ENCODE results near the gene PTRH1.
A peak's percentile ranks its signal among the peaks of the same experiment; 100 is the strongest.

PTRH1 gene

GRCh38 chr9:127749090-127749787 lies 33.8 kb upstream of the PTRH1 start:
- TF ChIP-seq CTCF (IDR thresholded peaks at IDR 0.05; ENCODE audit: low read depth, low read length): no peak
- no peak overlapping the region for H3K4me3 ChIP-seq (ENCODE audit: low read depth, low read length)

GRCh38 chr9:127746959-127747569 lies 31.6 kb upstream of the PTRH1 start:
- TF ChIP-seq CTCF (IDR thresholded peaks at IDR 0.05; ENCODE audit: low read depth, low read length): no peak

DNA sequence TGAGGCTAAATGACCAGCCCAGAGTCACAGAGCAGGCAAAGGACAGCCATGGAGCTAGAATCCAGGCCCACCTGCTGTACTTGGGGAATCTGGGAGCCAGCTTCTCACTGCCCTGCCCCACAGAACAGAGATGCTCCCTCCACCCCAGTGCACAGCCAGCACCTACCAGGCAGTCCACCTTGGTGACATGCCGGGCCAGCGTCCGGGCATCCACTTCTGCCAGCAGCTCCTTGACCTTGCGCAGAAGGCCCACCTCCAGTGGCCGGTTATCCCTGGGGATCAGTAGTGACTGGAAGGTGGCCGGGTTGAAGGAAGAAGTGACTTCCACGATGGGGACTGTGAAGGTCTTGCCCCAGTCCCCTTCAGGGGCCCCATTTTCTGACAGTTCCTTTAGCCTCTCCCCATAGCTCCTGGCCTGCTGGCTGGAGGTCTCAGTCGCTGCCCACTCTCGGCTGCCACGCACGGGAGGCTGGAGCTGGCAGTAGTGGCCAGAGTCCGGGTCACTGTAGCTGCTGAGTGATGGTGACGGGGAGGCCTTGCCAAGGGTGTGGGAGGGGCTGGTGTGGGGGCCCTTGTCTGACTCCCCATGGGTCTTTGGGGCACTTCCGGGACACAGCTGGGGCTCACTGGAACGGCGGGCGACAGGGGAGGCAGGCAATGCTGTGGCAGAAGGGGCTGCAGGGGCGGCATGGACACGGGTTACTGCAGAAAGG lies 29.1 kb upstream of the PTRH1 start:
- no peak overlapping the region for H3K4me3 ChIP-seq (ENCODE audit: low read depth, low read length)
- TF ChIP-seq CTCF (IDR thresholded peaks at IDR 0.05; ENCODE audit: low read depth, low read length): no peak

More at GRCh38 chr9:127746959-127747569, 31.6 kb upstream of the PTRH1 start:
- no peak overlapping the region for H3K4me3 ChIP-seq (ENCODE audit: low read depth, low read length)

DNA sequence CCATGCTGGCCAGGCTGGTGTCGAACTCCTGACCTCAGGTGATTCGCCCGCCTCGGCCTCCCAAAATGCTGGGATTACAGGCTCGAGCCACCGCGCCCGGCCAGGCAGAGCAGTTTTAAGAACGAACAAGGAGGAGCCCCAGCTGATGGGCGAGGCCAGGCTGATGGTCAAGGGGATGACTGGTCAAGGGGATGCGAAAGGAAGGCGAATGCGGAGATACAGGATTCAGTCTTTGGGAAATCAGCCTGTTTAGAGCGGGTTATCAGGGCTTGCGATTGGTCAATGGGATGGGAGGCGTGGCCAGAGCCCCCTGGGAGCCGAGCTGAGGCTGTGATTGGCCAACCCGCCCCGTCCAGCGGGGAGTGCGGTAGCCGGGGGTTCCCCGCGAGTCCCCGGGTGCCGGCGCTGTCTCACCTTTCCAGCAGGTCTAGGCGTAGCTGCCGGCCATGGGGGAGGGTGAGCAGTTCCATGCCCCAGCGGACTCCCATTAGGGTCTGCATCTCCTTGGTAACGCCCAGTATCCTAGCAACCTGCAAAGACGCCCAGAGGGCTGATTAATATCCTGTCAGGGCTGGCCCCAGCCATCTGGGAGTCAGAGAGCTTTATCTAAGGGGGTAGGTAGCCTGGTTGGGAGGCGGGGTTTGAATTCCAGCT lies 27.1 kb upstream of the PTRH1 start:
- peak overlapping the region; percentile 25 for H3K4me3 ChIP-seq (ENCODE audit: low read depth, low read length)
- TF ChIP-seq CTCF (IDR thresholded peaks at IDR 0.05; ENCODE audit: low read depth, low read length): no peak

DNA sequence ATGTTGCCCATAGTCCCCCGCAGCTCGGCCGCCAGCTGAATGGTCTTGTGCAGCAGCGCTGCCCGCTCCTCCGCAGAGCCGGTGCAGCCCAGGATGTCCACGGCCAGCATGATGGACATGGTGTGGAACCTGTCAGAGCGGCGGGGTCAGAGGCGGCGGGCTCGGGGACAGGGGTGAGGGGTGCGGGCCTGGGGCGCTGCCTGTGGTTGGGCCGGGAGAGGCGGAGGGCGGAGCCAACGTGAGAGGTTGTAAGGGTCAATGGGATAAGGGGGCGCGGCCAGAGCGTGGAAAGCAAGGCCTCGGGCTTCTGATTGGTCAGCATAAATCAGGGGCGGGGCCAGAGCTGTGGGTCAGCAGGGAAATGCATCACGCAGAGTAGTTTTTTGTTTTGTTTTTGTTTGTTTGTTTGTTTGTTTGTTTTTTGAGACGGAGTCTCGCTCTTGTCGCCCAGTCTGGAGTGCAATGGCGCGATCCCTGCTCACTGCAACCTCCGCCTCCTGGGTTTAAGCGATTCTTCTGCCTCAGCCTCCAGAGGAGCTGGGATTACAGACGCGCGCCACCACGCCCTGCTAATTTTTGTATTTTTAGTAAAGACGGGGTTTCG lies 26.5 kb upstream of the PTRH1 start:
- no peak overlapping the region for H3K4me3 ChIP-seq (ENCODE audit: low read depth, low read length)
- TF ChIP-seq CTCF (IDR thresholded peaks at IDR 0.05; ENCODE audit: low read depth, low read length): no peak

DNA sequence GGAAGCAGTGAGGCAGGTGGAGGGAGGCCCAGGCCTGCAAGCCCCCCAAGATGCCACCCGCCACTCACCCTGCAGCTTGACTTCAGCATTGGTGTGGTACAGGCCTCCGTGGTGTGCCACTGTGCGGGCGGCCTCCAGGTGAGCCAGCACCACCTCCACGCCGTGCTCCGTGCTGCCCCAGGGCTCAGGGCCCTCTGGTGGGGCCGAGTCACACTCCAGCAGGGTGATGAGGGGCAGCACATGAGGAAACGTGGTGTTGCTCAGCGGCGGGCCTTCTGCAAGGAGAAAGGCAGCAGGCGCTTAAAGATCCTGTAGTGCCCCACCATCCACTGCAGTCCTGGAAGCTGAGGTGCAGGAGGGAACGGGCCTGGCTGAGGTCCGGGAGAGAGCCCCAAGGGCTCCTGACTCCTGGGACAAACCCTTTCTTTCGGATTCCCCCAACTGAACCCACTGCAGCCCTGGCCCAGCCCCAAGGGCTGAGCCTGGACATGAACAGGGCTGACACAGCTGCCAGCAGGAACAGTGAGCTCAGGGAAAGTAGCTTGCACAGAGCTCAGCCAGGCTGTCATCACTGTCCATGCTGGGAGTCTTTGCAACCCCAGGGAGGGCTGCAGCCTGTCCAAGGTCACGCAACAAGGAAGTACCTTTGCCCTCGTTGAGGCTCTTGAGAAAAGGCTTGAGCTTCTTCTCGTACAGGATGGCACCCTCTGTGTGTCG lies 24.3 kb upstream of the PTRH1 start:
- no peak for TF ChIP-seq CTCF (IDR thresholded peaks at IDR 0.05; ENCODE audit: low read depth, low read length)
- H3K4me3 ChIP-seq (ENCODE audit: low read depth, low read length): no peak overlapping the region
